ENCODE measurements around the gene ST6GALNAC3.

The ST6GALNAC3 gene

GRCh38 chr1:76585980-76586674 lies 511.6 kb downstream of the ST6GALNAC3 start:
- no peaks in the 10 kb centered on the region for H3K27me3 ChIP-seq (ENCODE audit: control insufficient read depth in 2 of 2, insufficient read depth in 2 of 2, low read length in 2 of 2)
- no peak overlapping the region for H3K27ac ChIP-seq (ENCODE audit: low read depth in 2 of 2, low read length in 2 of 2)

GRCh38 chr1:76587212-76587611 lies 512.7 kb downstream of the ST6GALNAC3 start:
- Histone ChIP-seq H3K27me3 (ENCODE audit: control insufficient read depth in 2 of 2, insufficient read depth in 2 of 2, low read length in 2 of 2) (no peaks in the 10 kb centered on the region), H3K36me3 (ENCODE audit: control insufficient read depth in 2 of 2, insufficient read depth in 2 of 2, low read length in 2 of 2) (no peaks in the 10 kb centered on the region), H3K27ac (ENCODE audit: low read depth in 2 of 2, low read length in 2 of 2) (no peak overlapping the region)

More at GRCh38 chr1:76585980-76586674, 511.6 kb downstream of the ST6GALNAC3 start:
- Histone ChIP-seq H3K9ac (ENCODE audit: low read depth in 1 of 2, low read length in 2 of 2) (no peak overlapping the region), H3K4me3 (ENCODE audit: low read length in 2 of 2) (no peak overlapping the region), H3K9me3 (ENCODE audit: control insufficient read depth in 2 of 2, low read length in 2 of 2) (no peaks in the 10 kb centered on the region), H3K36me3 (ENCODE audit: control insufficient read depth in 2 of 2, insufficient read depth in 2 of 2, low read length in 2 of 2) (no peaks in the 10 kb centered on the region), H3K4me1 (ENCODE audit: control insufficient read depth in 2 of 2, insufficient read depth in 2 of 2, low read length in 2 of 2) (no peaks in the 10 kb centered on the region)

GRCh38 chr1:76591461-76591860 lies 516.9 kb downstream of the ST6GALNAC3 start:
- Histone ChIP-seq H3K27me3 (ENCODE audit: control insufficient read depth in 2 of 2, insufficient read depth in 2 of 2, low read length in 2 of 2) (no peaks in the 10 kb centered on the region), H3K4me3 (ENCODE audit: low read length in 2 of 2) (no peak overlapping the region), H3K27ac (ENCODE audit: low read depth in 2 of 2, low read length in 2 of 2) (no peak overlapping the region), H3K36me3 (ENCODE audit: control insufficient read depth in 2 of 2, insufficient read depth in 2 of 2, low read length in 2 of 2) (no peaks in the 10 kb centered on the region), H3K9me3 (ENCODE audit: control insufficient read depth in 2 of 2, low read length in 2 of 2) (no peaks in the 10 kb centered on the region), H3K9ac (ENCODE audit: low read depth in 1 of 2, low read length in 2 of 2) (no peak overlapping the region), H3K4me1 (ENCODE audit: control insufficient read depth in 2 of 2, insufficient read depth in 2 of 2, low read length in 2 of 2) (peaks cover 0 to 3% of the 10 kb centered on the region in 2 donors)

More at GRCh38 chr1:76587212-76587611, 512.7 kb downstream of the ST6GALNAC3 start:
- H3K4me1 ChIP-seq (ENCODE audit: control insufficient read depth in 2 of 2, insufficient read depth in 2 of 2, low read length in 2 of 2): no peaks in the 10 kb centered on the region
- H3K4me3 ChIP-seq (ENCODE audit: low read length in 2 of 2): no peak overlapping the region
- H3K9me3 ChIP-seq (ENCODE audit: control insufficient read depth in 2 of 2, low read length in 2 of 2): no peaks in the 10 kb centered on the region
- H3K9ac ChIP-seq (ENCODE audit: low read depth in 1 of 2, low read length in 2 of 2): no peak overlapping the region

DNA sequence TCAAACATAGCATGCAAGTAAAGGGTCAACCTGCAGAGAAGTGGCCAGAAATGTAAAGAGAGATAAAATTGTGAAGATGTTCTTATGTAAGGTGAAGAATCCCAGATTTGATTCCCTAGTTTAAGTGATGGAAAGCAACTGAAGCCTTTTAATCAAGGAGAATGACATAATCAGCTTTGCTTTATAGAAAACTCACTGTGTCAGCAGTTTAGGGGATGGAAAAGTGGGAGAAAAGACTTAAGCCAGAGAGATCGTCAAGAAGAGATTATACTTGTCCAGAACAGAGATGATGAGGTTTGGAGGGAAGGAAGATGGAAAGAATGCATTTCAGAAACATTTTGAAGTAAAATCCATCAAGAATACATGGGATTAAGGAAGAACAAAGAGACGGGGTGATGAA lies 517.4 kb downstream of the ST6GALNAC3 start:
- Histone ChIP-seq H3K4me1 (ENCODE audit: control insufficient read depth in 2 of 2, insufficient read depth in 2 of 2, low read length in 2 of 2) (peaks cover 0 to 3% of the 10 kb centered on the region in 2 donors), H3K36me3 (ENCODE audit: control insufficient read depth in 2 of 2, insufficient read depth in 2 of 2, low read length in 2 of 2) (no peaks in the 10 kb centered on the region), H3K9ac (ENCODE audit: low read depth in 1 of 2, low read length in 2 of 2) (no peak overlapping the region), H3K27ac (ENCODE audit: low read depth in 2 of 2, low read length in 2 of 2) (no peak overlapping the region), H3K4me3 (ENCODE audit: low read length in 2 of 2) (no peak overlapping the region), H3K27me3 (ENCODE audit: control insufficient read depth in 2 of 2, insufficient read depth in 2 of 2, low read length in 2 of 2) (no peaks in the 10 kb centered on the region), H3K9me3 (ENCODE audit: control insufficient read depth in 2 of 2, low read length in 2 of 2) (no peaks in the 10 kb centered on the region)

- Histone ChIP-seq H3K27me3 (ENCODE audit: control insufficient read depth in 2 of 2, insufficient read depth in 2 of 2, low read length in 2 of 2) (no peaks in the 10 kb centered on the region), H3K36me3 (ENCODE audit: control insufficient read depth in 2 of 2, insufficient read depth in 2 of 2, low read length in 2 of 2) (no peaks in the 10 kb centered on the region), H3K4me3 (ENCODE audit: low read length in 2 of 2) (no peak overlapping the region), H3K27ac (ENCODE audit: low read depth in 2 of 2, low read length in 2 of 2) (no peak overlapping the region), H3K9ac (ENCODE audit: low read depth in 1 of 2, low read length in 2 of 2) (no peak overlapping the region), H3K9me3 (ENCODE audit: control insufficient read depth in 2 of 2, low read length in 2 of 2) (no peaks in the 10 kb centered on the region), H3K4me1 (ENCODE audit: control insufficient read depth in 2 of 2, insufficient read depth in 2 of 2, low read length in 2 of 2) (peaks cover 0 to 3% of the 10 kb centered on the region in 2 donors)
Measured at GRCh38 chr1:76593141-76593540, 518.6 kb downstream of the ST6GALNAC3 start.

GRCh38 chr1:76593618-76594017 lies 519.1 kb downstream of the ST6GALNAC3 start:
- Histone ChIP-seq H3K4me1 (ENCODE audit: control insufficient read depth in 2 of 2, insufficient read depth in 2 of 2, low read length in 2 of 2) (peaks cover 0 to 3% of the 10 kb centered on the region in 2 donors), H3K9me3 (ENCODE audit: control insufficient read depth in 2 of 2, low read length in 2 of 2) (no peaks in the 10 kb centered on the region), H3K4me3 (ENCODE audit: low read length in 2 of 2) (no peak overlapping the region), H3K27me3 (ENCODE audit: control insufficient read depth in 2 of 2, insufficient read depth in 2 of 2, low read length in 2 of 2) (no peaks in the 10 kb centered on the region), H3K27ac (ENCODE audit: low read depth in 2 of 2, low read length in 2 of 2) (no peak overlapping the region), H3K36me3 (ENCODE audit: control insufficient read depth in 2 of 2, insufficient read depth in 2 of 2, low read length in 2 of 2) (no peaks in the 10 kb centered on the region), H3K9ac (ENCODE audit: low read depth in 1 of 2, low read length in 2 of 2) (no peak overlapping the region)

- Histone ChIP-seq H3K4me1 (ENCODE audit: control insufficient read depth in 2 of 2, insufficient read depth in 2 of 2, low read length in 2 of 2) (peaks cover 0 to 3% of the 10 kb centered on the region in 2 donors), H3K9me3 (ENCODE audit: control insufficient read depth in 2 of 2, low read length in 2 of 2) (no peaks in the 10 kb centered on the region), H3K27ac (ENCODE audit: low read depth in 2 of 2, low read length in 2 of 2) (peak overlapping the region; percentile 43 to 56), H3K9ac (ENCODE audit: low read depth in 1 of 2, low read length in 2 of 2) (no peak overlapping the region), H3K27me3 (ENCODE audit: control insufficient read depth in 2 of 2, insufficient read depth in 2 of 2, low read length in 2 of 2) (no peaks in the 10 kb centered on the region), H3K36me3 (ENCODE audit: control insufficient read depth in 2 of 2, insufficient read depth in 2 of 2, low read length in 2 of 2) (no peaks in the 10 kb centered on the region), H3K4me3 (ENCODE audit: low read length in 2 of 2) (no peak overlapping the region)
Measured at GRCh38 chr1:76595024-76595423, 520.5 kb downstream of the ST6GALNAC3 start.

GRCh38 chr1:76601465-76601864 lies 526.9 kb downstream of the ST6GALNAC3 start:
- Histone ChIP-seq H3K4me3 (ENCODE audit: low read length in 2 of 2) (no peak overlapping the region), H3K9ac (ENCODE audit: low read depth in 1 of 2, low read length in 2 of 2) (no peak overlapping the region), H3K36me3 (ENCODE audit: control insufficient read depth in 2 of 2, insufficient read depth in 2 of 2, low read length in 2 of 2) (no peaks in the 10 kb centered on the region), H3K9me3 (ENCODE audit: control insufficient read depth in 2 of 2, low read length in 2 of 2) (no peaks in the 10 kb centered on the region), H3K27me3 (ENCODE audit: control insufficient read depth in 2 of 2, insufficient read depth in 2 of 2, low read length in 2 of 2) (no peaks in the 10 kb centered on the region), H3K4me1 (ENCODE audit: control insufficient read depth in 2 of 2, insufficient read depth in 2 of 2, low read length in 2 of 2) (no peaks in the 10 kb centered on the region), H3K27ac (ENCODE audit: low read depth in 2 of 2, low read length in 2 of 2) (no peak overlapping the region)

- Histone ChIP-seq H3K27ac (ENCODE audit: low read depth in 2 of 2, low read length in 2 of 2) (no peak overlapping the region), H3K9me3 (ENCODE audit: control insufficient read depth in 2 of 2, low read length in 2 of 2) (no peaks in the 10 kb centered on the region), H3K4me3 (ENCODE audit: low read length in 2 of 2) (no peak overlapping the region), H3K9ac (ENCODE audit: low read depth in 1 of 2, low read length in 2 of 2) (no peak overlapping the region), H3K36me3 (ENCODE audit: control insufficient read depth in 2 of 2, insufficient read depth in 2 of 2, low read length in 2 of 2) (no peaks in the 10 kb centered on the region), H3K27me3 (ENCODE audit: control insufficient read depth in 2 of 2, insufficient read depth in 2 of 2, low read length in 2 of 2) (no peaks in the 10 kb centered on the region), H3K4me1 (ENCODE audit: control insufficient read depth in 2 of 2, insufficient read depth in 2 of 2, low read length in 2 of 2) (peaks cover 0 to 6% of the 10 kb centered on the region in 2 donors)
Measured at GRCh38 chr1:76607717-76608116, 533.2 kb downstream of the ST6GALNAC3 start.

DNA sequence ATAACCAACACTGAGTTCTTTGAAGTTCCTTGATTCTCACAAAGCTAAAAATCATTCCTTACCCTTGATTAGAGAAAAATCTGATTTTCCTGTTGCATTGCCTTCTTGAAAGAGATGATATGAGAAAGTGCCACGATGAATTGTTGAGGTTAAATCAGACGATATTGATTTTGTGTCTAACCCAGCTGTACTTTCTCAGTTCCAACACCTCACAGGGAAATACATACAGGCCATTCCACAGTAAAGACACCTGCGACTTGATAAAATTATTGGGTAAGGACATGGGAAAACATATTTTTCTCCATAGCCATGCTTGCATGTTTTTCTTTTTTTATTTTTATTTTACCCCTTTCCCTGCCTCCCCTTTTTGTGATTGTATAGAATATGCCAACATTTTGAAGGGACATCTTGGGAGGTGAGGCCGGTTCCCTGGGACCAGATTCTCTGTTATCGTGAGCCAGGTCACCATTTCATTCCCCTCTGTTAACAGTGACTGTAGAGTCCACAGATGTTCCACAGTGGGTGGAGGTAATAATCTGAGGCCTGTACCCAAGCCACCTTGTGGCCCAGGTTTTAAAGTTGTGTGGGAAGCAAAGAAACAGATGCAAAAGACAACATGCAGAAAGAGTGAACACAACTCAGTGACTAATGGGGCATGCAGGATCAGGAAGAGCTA lies 537.4 kb downstream of the ST6GALNAC3 start:
- Histone ChIP-seq H3K36me3 (ENCODE audit: control insufficient read depth in 2 of 2, insufficient read depth in 2 of 2, low read length in 2 of 2) (no peaks in the 10 kb centered on the region), H3K9ac (ENCODE audit: low read depth in 1 of 2, low read length in 2 of 2) (no peak overlapping the region), H3K27ac (ENCODE audit: low read depth in 2 of 2, low read length in 2 of 2) (no peak overlapping the region), H3K4me3 (ENCODE audit: low read length in 2 of 2) (no peak overlapping the region), H3K27me3 (ENCODE audit: control insufficient read depth in 2 of 2, insufficient read depth in 2 of 2, low read length in 2 of 2) (no peaks in the 10 kb centered on the region), H3K9me3 (ENCODE audit: control insufficient read depth in 2 of 2, low read length in 2 of 2) (no peaks in the 10 kb centered on the region), H3K4me1 (ENCODE audit: control insufficient read depth in 2 of 2, insufficient read depth in 2 of 2, low read length in 2 of 2) (peaks cover 0 to 6% of the 10 kb centered on the region in 2 donors)
